Fibroblast of pulmonary artery (primary cell): ENCODE results near the gene MCM9.

Source experiments
- DNase-seq: peaks from one replicate; pipeline ENCODE4 v3.0.0-alpha.2; 2010; ENCODE audit warnings: low read depth
- H3K4me3 ChIP-seq: replicated peaks from 2 replicates; pipeline ENCODE4 v1.5.1; 2011; ENCODE audit warnings: low read depth, mild to moderate bottlenecking, control low read depth, low read length, moderate library complexity
- TF ChIP-seq, protein P1 (sequence below): IDR thresholded peaks from 2 replicates; pipeline ENCODE4 v1.5.1; 2011; ENCODE audit warnings: mild to moderate bottlenecking, control low read depth, low read length, inconsistent platforms; ENCODE audit errors: missing control alignments

The MCM9 gene

DNA sequence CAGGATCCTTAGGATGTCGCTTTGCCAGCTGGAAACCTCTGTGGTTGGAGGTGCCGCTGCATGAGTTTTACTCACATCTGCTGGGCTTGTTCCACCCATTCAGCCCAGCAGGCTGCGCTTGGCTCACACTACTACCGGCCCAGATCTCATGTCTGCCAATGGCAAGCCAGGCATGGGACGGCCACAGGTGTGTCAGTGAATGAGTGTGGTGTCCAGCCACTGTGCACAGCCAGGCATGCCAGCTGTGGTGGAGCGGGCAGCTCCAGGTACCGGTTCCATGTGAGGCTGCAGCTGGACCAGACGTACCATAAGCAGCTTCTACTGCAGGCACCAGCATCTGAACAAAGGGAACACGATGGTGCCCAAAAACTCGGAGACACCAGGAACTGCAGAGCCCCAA, 74.1 kb downstream of the MCM9 start:
- DNase-seq, result no peak
- no peak overlapping the region for H3K4me3 ChIP-seq
- TF ChIP-seq, protein P1, sequence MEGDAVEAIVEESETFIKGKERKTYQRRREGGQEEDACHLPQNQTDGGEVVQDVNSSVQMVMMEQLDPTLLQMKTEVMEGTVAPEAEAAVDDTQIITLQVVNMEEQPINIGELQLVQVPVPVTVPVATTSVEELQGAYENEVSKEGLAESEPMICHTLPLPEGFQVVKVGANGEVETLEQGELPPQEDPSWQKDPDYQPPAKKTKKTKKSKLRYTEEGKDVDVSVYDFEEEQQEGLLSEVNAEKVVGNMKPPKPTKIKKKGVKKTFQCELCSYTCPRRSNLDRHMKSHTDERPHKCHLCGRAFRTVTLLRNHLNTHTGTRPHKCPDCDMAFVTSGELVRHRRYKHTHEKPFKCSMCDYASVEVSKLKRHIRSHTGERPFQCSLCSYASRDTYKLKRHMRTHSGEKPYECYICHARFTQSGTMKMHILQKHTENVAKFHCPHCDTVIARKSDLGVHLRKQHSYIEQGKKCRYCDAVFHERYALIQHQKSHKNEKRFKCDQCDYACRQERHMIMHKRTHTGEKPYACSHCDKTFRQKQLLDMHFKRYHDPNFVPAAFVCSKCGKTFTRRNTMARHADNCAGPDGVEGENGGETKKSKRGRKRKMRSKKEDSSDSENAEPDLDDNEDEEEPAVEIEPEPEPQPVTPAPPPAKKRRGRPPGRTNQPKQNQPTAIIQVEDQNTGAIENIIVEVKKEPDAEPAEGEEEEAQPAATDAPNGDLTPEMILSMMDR, result no peak

DNA sequence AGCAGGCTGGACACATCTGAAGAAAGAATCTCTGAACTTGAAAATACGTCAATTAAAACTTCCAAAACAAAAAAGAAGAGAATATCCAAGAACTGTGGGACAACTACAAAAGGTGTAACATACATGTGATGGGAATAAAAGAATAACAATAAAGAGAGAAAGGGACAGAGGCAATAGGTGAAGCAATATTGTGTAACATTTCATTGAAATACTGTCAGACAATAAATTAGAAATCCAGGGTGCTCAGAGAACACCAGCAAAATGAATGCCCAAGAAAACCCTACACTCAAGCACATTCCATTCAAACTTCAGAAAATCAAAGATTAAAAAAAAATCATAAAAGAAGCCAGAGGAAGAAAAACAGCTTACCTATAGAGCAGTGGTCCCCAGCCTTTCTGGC, 74.6 kb downstream of the MCM9 start:
- no peak overlapping the region for H3K4me3 ChIP-seq
- DNase-seq, result no peak
- TF ChIP-seq, protein P1, result no peak

- no peak overlapping the region for H3K4me3 ChIP-seq
- TF ChIP-seq, protein P1, result no peak
- DNase-seq, result no peak
Observed at GRCh38 chr6:118859517-118860064, 75.4 kb downstream of the MCM9 start.

DNA sequence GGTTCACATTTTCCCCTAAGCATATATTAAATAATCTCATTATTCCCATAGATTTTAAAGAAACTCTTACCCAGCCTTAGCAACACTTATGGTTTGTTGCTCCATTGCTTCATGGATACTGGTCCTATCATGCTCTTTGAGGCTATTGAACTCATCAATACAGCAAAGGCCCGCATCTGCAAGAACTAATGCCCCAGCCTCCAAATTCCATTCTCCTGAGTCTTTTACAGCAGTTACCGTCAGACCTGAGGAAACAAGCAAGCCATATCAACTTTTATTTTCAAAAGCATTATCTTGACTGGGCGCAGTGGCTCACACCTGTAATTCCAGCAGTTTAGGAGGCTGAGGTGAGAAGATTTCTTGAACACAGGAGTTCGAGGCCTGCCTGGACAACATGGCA, 78.7 kb downstream of the MCM9 start:
- no peak for DNase-seq
- TF ChIP-seq, protein P1, result no peak

DNA sequence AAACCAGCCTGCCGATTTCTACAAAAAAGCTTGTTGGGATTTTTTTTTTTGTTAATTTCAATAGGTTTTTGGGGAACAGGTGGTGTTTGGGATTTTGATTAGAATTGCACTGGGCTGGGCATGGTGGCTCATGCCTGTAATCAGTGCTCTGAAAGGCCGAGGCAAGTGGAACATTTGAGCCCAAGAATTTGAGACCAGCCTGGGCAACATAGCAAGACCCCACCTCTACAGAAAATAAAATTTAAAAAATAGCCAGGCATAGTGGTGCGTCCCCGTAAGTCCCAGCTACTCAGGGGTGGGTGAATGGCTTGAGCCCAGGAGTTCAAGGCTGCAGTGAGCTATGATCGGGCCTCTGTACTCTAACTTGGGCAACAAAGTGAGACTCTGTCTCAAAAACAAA, 81.6 kb downstream of the MCM9 start:
- no peak overlapping the region for H3K4me3 ChIP-seq
- DNase-seq, result no peak
- TF ChIP-seq, protein P1, result no peak

More for the DNA sequence above, 78.7 kb downstream of the MCM9 start:
- no peak overlapping the region for H3K4me3 ChIP-seq

DNA sequence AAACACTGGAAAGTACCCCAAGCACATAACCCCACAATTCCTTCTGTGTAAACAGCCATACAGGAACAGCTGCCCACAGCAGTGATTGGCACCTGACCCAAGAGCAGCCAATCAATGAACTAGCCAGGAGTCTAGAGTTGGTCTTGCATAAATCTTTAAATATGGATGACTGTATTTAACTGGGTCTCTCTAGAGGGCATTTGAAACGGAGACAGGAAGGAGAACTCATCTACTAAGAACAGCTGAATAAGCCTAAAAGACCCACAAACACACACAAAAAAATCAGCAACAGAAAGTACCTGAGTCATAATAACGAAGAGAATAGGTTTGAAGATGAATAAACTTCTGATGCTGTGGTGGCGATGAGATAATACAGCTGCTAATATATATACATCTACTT, 90.0 kb downstream of the MCM9 start:
- TF ChIP-seq, protein P1, result no peak
- no peak for DNase-seq
- H3K4me3 ChIP-seq, result no peak overlapping the region

- H3K4me3 ChIP-seq, result no peak overlapping the region
- DNase-seq, result peak; percentile 27
- TF ChIP-seq, protein P1, result no peak
Observed at GRCh38 chr6:118843685-118844390, 91.1 kb downstream of the MCM9 start.
